CD4-positive, alpha-beta T cell (primary cell): ENCODE measurements around the gene SLC25A47. TPM values are rescaled to one million over a fixed set of nuclear protein-coding genes. Genes with fewer than 3 reads are reported as not detected.
"Not testable (repeated sequence)": the region's sequence is repeated elsewhere in the genome, so short reads cannot be mapped to it uniquely, and the experiment has no call there.

Experiments used
- ATAC-seq: fragments of 200-7000 bp; cut with Tn5 transposase; one replicate; pipeline ENCODE4 v1.10.0; 2022; ENCODE audit warnings: mild to moderate bottlenecking; ENCODE audit not compliant: poor library complexity
- CTCF ChIA-PET: fragments of 350-600 bp; sonication (Branson Sonifier 250); formaldehyde crosslinking; loops from one replicate; lab custom pipeline; 2021; ENCODE audit warnings: antibody characterized with exemption, inconsistent platforms; lab: Charles Lee
- POLR2A ChIA-PET: fragments of 350-600 bp; sonication (Branson Sonifier 250); formaldehyde crosslinking; loops from one replicate; lab custom pipeline; 2021; ENCODE audit warnings: antibody characterized with exemption, inconsistent platforms; lab: Charles Lee
- DNase-seq, 14 experiments: peaks; one replicate each; pipeline ENCODE4 v3.0.0-alpha.2; 2013 to 2020; ENCODE audit warnings: mixed read lengths in 2 of 14
- H3K27ac ChIP-seq, 2 donors: one replicate each; pipeline versions ENCODE4 v1.5.1 to v1.7.0; 2013; ENCODE audit warnings: low read length in 2 of 2, low read depth in 1 of 2, mild to moderate bottlenecking in 1 of 2
- H3K27me3 ChIP-seq, 2 experiments: 1 replicate in 1 of 2; 2 replicates in 1 of 2; pipeline versions ENCODE4 v1.6.1 to v1.7.0; 2013; ENCODE audit warnings: low read length in 2 of 2, control low read depth in 1 of 2, mild to moderate bottlenecking in 1 of 2, moderate library complexity in 1 of 2; ENCODE audit not compliant: insufficient read depth in 2 of 2, control insufficient read depth in 1 of 2
- H3K36me3 ChIP-seq: one replicate; pipeline ENCODE4 v1.6.1; 2013; ENCODE audit warnings: low read length, control low read depth; ENCODE audit not compliant: insufficient read depth
- H3K4me1 ChIP-seq: one replicate; pipeline ENCODE4 v1.6.1; 2013; ENCODE audit warnings: low read length, control low read depth; ENCODE audit not compliant: insufficient read depth
- H3K4me3 ChIP-seq: one replicate; pipeline ENCODE4 v1.5.1; 2013; ENCODE audit warnings: mild to moderate bottlenecking, low read length, moderate library complexity
- H3K9me3 ChIP-seq, 2 experiments: 1 replicate in 1 of 2; 2 replicates in 1 of 2; pipeline versions ENCODE4 v1.6.1 to v1.7.0; 2013; ENCODE audit warnings: low read length in 2 of 2, mild to moderate bottlenecking in 2 of 2, control low read depth in 1 of 2, moderate library complexity in 1 of 2; ENCODE audit not compliant: control insufficient read depth in 1 of 2, insufficient read depth in 1 of 2
- H3K27ac Mint-ChIP-seq: one replicate; pipeline ENCODE4 v1.8.0; 2020; ENCODE audit warnings: mixed read lengths
- H3K27me3 Mint-ChIP-seq: one replicate; pipeline ENCODE4 v1.8.0; 2021; ENCODE audit warnings: mixed read lengths
- H3K36me3 Mint-ChIP-seq: one replicate; pipeline ENCODE4 v1.8.0; 2021; ENCODE audit warnings: low read depth, mixed read lengths
- H3K4me1 Mint-ChIP-seq: one replicate; pipeline ENCODE4 v1.8.0; 2021; ENCODE audit warnings: low read depth, mixed read lengths
- H3K4me3 Mint-ChIP-seq: one replicate; pipeline ENCODE4 v1.8.0; 2020; ENCODE audit warnings: mild to moderate bottlenecking, mixed read lengths
- H3K9me3 Mint-ChIP-seq: one replicate; pipeline ENCODE4 v1.8.0; 2020; ENCODE audit warnings: mixed read lengths
- intact Hi-C, 2 experiments: fragments of 100-400 bp; cut with DNase I in 1 of 2; cut with micrococcal nuclease in 1 of 2; formaldehyde crosslinking; loops; one replicate each; pipeline versions ENCODE4 v1.15.1 to v1.9.0; 2023 to 2025; cut with DNase I, micrococcal nuclease
- total RNA-seq, 174 experiments: library from RNA in 2 of 174; stranded (reverse) in 2 of 174; gene quantifications; one replicate each; pipeline ENCODE4 v1.2.3 and lab custom pipeline; 2021 to 2026
- TF ChIP-seq, protein P1 (sequence below): fragments of 200-600 bp; IDR thresholded peaks from one replicate; pipeline ENCODE4 v1.8.0; 2022; ENCODE audit warnings: antibody characterized with exemption, mild to moderate bottlenecking

The SLC25A47 gene
- total RNA-seq, 2 experiments from 2014 or later: not detected

DNA sequence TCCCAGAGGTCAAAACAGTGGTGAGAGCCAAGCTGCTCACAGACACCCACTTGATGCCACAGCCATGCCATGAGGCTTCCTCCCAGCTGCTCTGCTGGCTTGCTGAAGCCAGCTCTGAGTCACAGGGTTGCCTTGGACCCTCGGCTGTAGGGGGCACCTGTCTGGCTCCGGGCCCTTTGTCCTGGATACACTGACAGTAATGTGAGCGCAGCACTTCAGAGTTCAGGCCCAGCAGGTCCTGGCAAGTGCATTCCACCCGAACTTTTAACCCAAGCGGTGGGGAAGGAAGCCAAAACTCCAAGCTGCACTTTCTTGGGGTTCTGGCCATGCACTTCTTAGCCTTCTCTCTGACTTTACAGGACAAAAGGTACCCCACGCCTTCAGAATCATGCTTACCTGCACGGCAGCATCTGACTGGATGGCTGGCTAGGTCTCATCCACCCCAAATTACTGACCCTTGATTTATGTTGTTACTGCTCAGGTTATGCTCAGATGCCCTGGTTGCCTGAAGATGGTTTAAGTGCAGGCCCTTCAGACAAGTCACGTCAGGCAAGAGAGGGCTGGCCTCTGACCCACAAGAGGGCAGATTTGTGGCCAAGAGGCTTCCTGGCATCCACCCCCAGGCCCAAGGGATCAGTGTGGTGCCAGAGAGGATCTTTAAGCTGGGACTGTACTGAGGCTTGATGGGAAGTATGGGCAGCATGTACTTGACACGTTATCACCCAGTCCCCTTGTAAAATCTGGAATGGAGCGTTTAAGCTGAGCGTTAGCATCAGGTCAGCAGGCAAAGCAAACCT is 41.7 kb upstream of the SLC25A47 start:
- ChIA-PET CTCF (no interaction called here), POLR2A (no interaction called here)
- TF ChIP-seq, protein P1, sequence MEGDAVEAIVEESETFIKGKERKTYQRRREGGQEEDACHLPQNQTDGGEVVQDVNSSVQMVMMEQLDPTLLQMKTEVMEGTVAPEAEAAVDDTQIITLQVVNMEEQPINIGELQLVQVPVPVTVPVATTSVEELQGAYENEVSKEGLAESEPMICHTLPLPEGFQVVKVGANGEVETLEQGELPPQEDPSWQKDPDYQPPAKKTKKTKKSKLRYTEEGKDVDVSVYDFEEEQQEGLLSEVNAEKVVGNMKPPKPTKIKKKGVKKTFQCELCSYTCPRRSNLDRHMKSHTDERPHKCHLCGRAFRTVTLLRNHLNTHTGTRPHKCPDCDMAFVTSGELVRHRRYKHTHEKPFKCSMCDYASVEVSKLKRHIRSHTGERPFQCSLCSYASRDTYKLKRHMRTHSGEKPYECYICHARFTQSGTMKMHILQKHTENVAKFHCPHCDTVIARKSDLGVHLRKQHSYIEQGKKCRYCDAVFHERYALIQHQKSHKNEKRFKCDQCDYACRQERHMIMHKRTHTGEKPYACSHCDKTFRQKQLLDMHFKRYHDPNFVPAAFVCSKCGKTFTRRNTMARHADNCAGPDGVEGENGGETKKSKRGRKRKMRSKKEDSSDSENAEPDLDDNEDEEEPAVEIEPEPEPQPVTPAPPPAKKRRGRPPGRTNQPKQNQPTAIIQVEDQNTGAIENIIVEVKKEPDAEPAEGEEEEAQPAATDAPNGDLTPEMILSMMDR: no peak
- Histone ChIP-seq H3K36me3 (peaks cover 13% of the 10 kb centered on the region), H3K4me1 (peaks cover 30% of the 10 kb centered on the region), H3K27me3 (no peaks in the 10 kb centered on the region), H3K9me3 (no peaks in the 10 kb centered on the region), H3K27ac (no peak overlapping the region), H3K4me3 (no peak overlapping the region)
- Mint-ChIP-seq H3K27ac (no peak overlapping the region), H3K9me3 (no peaks in the 10 kb centered on the region), H3K4me3 (peak overlapping the region; percentile 20), H3K27me3 (no peaks in the 10 kb centered on the region), H3K36me3 (peaks cover 38% of the 10 kb centered on the region), H3K4me1 (peaks cover 26% of the 10 kb centered on the region)
- intact Hi-C loops: no loop called here
- DNase-seq (no peak), ATAC-seq (no peak)

DNA sequence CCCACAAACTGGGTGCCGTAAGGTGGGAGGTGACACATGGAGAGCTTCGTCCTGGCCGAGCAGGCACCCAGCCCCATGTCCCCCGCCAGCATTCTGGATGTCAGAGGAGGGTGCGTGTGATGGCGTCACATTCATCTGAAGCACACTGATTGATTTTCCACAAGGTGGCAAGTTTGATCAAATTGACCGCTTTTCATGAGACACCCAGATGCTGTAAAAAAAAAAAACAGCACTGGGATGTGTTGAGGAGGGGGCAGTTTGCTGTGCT is 41.1 kb upstream of the SLC25A47 start:
- peaks cover 30% of the 10 kb centered on the region for H3K4me1 ChIP-seq
- H3K9me3 Mint-ChIP-seq: no peaks in the 10 kb centered on the region
- H3K36me3 ChIP-seq: peaks cover 10% of the 10 kb centered on the region
- ChIA-PET POLR2A (interaction anchor here (0.8 kb wide), 1 partner anchor 58 kb away, joined by 3 read pairs; no protein-coding TSS in a partner anchor), CTCF (no interaction called here)
- no peak overlapping the region for H3K4me3 ChIP-seq
- H3K4me1 Mint-ChIP-seq: peaks cover 22% of the 10 kb centered on the region
- H3K9me3 ChIP-seq: no peaks in the 10 kb centered on the region
- intact Hi-C loops: no loop called here
- no peaks in the 10 kb centered on the region for H3K27me3 Mint-ChIP-seq
- H3K27ac ChIP-seq: no peak overlapping the region
- ATAC-seq: no peak
- H3K36me3 Mint-ChIP-seq: peaks cover 33% of the 10 kb centered on the region
- no peak overlapping the region for H3K4me3 Mint-ChIP-seq
- H3K27ac Mint-ChIP-seq: peak overlapping the region; percentile 72
- TF ChIP-seq, protein P1: no peak
- DNase-seq: no peak
- no peaks in the 10 kb centered on the region for H3K27me3 ChIP-seq

DNA sequence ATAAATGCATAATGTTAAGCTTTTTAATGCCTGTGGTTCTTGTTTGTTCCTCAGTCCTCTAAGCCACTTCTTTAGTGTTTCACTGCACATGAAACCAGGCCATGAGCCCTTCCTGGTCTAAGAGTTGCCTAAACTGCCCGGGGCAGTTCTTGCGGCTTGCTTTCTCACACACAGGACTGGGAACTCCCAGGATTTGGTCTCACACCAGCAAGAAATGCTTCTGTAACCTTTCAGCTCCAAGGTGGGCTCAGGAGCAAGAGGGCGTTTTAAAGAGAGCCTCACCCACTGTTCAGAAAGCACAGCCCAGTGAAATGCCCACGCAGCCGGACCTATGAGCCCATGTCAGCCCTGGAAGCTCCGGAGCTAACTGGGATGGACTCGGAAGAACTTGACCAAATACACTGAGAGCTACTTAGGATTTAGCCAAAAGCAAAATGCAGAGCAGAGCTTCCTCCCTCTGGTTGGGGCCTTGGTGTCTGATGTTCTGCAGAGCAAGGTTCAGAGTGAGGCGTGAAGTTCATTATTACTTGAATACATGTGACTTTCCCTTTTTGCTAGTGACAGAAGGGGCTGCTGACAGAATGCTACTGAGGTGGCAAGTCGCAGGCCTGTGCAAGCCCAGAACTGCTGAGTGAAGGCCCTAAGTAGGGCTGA is 40.2 kb upstream of the SLC25A47 start:
- no peak overlapping the region for H3K27ac ChIP-seq
- TF ChIP-seq, protein P1: no peak
- H3K27ac Mint-ChIP-seq: peak overlapping the region; percentile 72
- peaks cover 10% of the 10 kb centered on the region for H3K36me3 ChIP-seq
- H3K4me1 ChIP-seq: peaks cover 27% of the 10 kb centered on the region
- peaks cover 24% of the 10 kb centered on the region for H3K36me3 Mint-ChIP-seq
- peaks cover 18% of the 10 kb centered on the region for H3K4me1 Mint-ChIP-seq
- ChIA-PET CTCF (interaction anchor here (0.7 to 0.9 kb wide), 2 partner anchors 100 to 300 kb away, joined by 3 read pairs; no protein-coding TSS in a partner anchor), POLR2A (interaction anchor here (0.8 kb wide), 1 partner anchor 59 kb away, joined by 3 read pairs; no protein-coding TSS in a partner anchor)
- H3K9me3 ChIP-seq: no peaks in the 10 kb centered on the region
- DNase-seq (no peak), ATAC-seq (no peak)
- H3K9me3 Mint-ChIP-seq: no peaks in the 10 kb centered on the region
- H3K4me3 ChIP-seq: no peak overlapping the region
- H3K27me3 ChIP-seq: no peaks in the 10 kb centered on the region
- intact Hi-C loops: no loop called here
- no peaks in the 10 kb centered on the region for H3K27me3 Mint-ChIP-seq
- H3K4me3 Mint-ChIP-seq: peak overlapping the region; percentile 65

DNA sequence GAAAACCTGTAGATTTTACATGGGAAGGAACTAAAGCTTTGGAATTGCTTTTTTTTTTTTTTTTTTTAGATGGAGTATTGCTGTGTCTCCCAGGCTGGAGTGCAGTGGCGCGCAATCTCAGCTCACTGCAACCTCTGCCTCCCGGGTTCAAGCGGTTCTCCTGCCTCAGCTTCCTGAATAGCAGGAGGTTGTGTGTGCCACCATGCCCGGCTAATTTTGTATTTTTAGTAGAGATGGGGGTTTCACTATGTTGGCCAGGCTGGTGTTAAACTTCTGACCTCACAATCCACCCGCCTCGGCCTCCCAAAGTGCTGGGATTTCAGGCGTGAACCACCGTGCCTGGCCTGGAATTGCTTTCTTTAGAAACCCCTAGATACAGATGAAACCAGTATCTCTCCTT is 39.7 kb upstream of the SLC25A47 start:
- POLR2A ChIA-PET, H3K9me3 Mint-ChIP-seq, DNase-seq, H3K4me3 ChIP-seq, H3K27me3 ChIP-seq, H3K27me3 Mint-ChIP-seq, intact Hi-C loops, ATAC-seq, H3K9me3 ChIP-seq, H3K36me3 ChIP-seq, H3K27ac ChIP-seq: not testable (repeated sequence)
- H3K4me1 Mint-ChIP-seq: peaks cover 14% of the 10 kb centered on the region
- H3K4me3 Mint-ChIP-seq: peak overlapping the region; percentile 65
- peaks cover 19% of the 10 kb centered on the region for H3K36me3 Mint-ChIP-seq
- peak overlapping the region; percentile 72 for H3K27ac Mint-ChIP-seq
- H3K4me1 ChIP-seq: peaks cover 26% of the 10 kb centered on the region
- CTCF ChIA-PET: interaction anchor here (0.7 to 0.9 kb wide), 2 partner anchors 99 to 301 kb away, joined by 3 read pairs; no protein-coding TSS in a partner anchor
